Common myeloid progenitor, CD34-positive (primary cell): Measurements from ENCODE around the gene SCARF2.

ENCODE experiments used
- CTCF ChIA-PET: fragments of 350-600 bp; sonication (Branson Sonifier 250); formaldehyde crosslinking; loops from one replicate; lab custom pipeline; 2021; ENCODE audit warnings: antibody characterized with exemption; lab: Charles Lee
- POLR2A ChIA-PET: fragments of 350-600 bp; sonication (Branson Sonifier 250); formaldehyde crosslinking; loops from one replicate; lab custom pipeline; 2021; ENCODE audit warnings: antibody characterized with exemption; lab: Charles Lee
- DNase-seq, 3 donors: peaks; one replicate each; pipeline versions ENCODE4 v3.0.0 to v3.0.0-alpha.2; 2013
- H3K27ac ChIP-seq, 2 experiments: 1 replicate in 1 of 2; 2 replicates in 1 of 2; pipeline ENCODE4 v1.7.0; 2013; ENCODE audit warnings: inconsistent platforms in 2 of 2, low read length in 2 of 2, mild to moderate bottlenecking in 2 of 2, low read depth in 1 of 2, moderate library complexity in 1 of 2; ENCODE audit not compliant: severe bottlenecking in 2 of 2, insufficient read depth in 1 of 2, poor library complexity in 1 of 2
- H3K27me3 ChIP-seq, 5 experiments: replicated peaks in 2 of 5; 1 replicate in 3 of 5; 2 replicates in 2 of 5; pipeline versions ENCODE4 v1.6.1 to v1.7.0; 2013; ENCODE audit warnings: low read length in 4 of 5, mild to moderate bottlenecking in 2 of 5, moderate library complexity in 2 of 5, inconsistent platforms in 1 of 5; ENCODE audit not compliant: insufficient read depth in 5 of 5, control insufficient read depth in 4 of 5
- H3K36me3 ChIP-seq, 4 experiments: 1 replicate in 2 of 4; 2 replicates in 2 of 4; pipeline versions ENCODE4 v1.6.1 to v1.7.0; 2013; ENCODE audit warnings: low read length in 3 of 4, control low read depth in 1 of 4, mild to moderate bottlenecking in 1 of 4; ENCODE audit not compliant: control insufficient read depth in 4 of 4, insufficient read depth in 4 of 4
- H3K4me1 ChIP-seq, 4 experiments: 1 replicate in 3 of 4; 2 replicates in 1 of 4; pipeline versions ENCODE4 v1.6.1 to v1.7.1; 2013; ENCODE audit warnings: low read length in 3 of 4, mild to moderate bottlenecking in 3 of 4, control low read depth in 1 of 4, inconsistent platforms in 1 of 4, moderate library complexity in 1 of 4; ENCODE audit not compliant: control insufficient read depth in 4 of 4, insufficient read depth in 4 of 4; ENCODE audit errors: control extremely low read depth in 1 of 4
- H3K4me3 ChIP-seq, 7 experiments: 1 replicate in 4 of 7; 2 replicates in 3 of 7; pipeline versions ENCODE4 v1.5.1 to v1.7.0; 2013; ENCODE audit warnings: mild to moderate bottlenecking in 7 of 7, low read length in 6 of 7, moderate library complexity in 6 of 7, inconsistent platforms in 2 of 7, low read depth in 2 of 7, control low read depth in 1 of 7; ENCODE audit not compliant: insufficient read depth in 4 of 7, control insufficient read depth in 1 of 7; ENCODE audit errors: extremely low read depth in 1 of 7
- H3K9me3 ChIP-seq, 5 experiments: 1 replicate in 4 of 5; 2 replicates in 1 of 5; pipeline versions ENCODE4 v1.6.1 to v1.7.1; 2013; ENCODE audit warnings: low read length in 4 of 5, mild to moderate bottlenecking in 2 of 5, inconsistent platforms in 1 of 5, low read depth in 1 of 5, moderate library complexity in 1 of 5; ENCODE audit not compliant: control insufficient read depth in 4 of 5, insufficient read depth in 2 of 5; ENCODE audit errors: control extremely low read depth in 1 of 5
- WGBS: methylation state at CpG from one replicate; pipeline ENCODE4 v1.1.5; 2013; ENCODE audit not compliant: insufficient coverage; 5-methylcytosine and 5-hydroxymethylcytosine counted together

The SCARF2 gene

DNA sequence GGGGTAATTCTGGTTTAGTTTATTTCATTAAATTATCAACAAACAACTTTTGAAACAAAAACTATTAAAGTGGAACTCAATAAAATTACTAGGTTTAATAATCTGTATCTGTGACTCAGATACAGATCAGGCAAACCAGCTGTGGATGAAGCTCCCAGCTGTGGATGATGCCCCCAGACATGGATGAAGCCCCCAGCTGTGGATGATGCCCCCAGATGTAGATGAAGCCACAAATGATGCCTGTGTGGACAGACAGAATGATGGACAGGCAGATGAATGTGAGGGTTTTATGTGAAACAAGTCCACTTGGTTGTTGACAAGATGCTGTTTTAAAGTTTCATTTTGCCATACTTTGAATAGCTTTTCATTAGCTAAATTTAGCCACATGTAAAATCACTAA lies 49.4 kb downstream of the SCARF2 start:
- ChIA-PET POLR2A (no interaction called here), CTCF (no interaction called here)
- Histone ChIP-seq H3K9me3 (peaks cover 0 to 4% (median 0%) of the 10 kb centered on the region in 5 experiments), H3K27me3 (peaks cover 0 to 2% (median 0%) of the 10 kb centered on the region in 5 experiments), H3K4me3 (no peak overlapping the region), H3K36me3 (no peaks in the 10 kb centered on the region), H3K27ac (no peak overlapping the region), H3K4me1 (peaks cover 0 to 3% (median 2%) of the 10 kb centered on the region in 4 experiments)
- DNase-seq = no peak

DNA sequence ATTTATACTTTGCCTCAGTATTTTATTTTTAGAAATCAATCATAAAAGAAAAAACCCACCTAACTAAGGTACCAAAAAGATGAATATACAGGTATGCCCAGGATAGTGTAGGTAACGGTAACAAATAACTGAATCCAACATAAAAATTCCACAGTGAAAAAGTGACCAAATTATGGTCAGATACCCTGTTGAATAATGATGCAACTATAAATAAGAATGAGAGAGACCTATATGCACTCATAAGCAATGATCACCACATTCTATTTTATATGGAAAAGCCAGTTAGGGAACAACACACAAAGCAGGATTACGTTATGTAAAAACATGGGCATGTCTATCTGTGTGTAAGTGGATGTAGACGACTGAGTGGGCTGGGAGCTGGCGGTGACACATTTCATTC lies 50.7 kb downstream of the SCARF2 start:
- H3K36me3 ChIP-seq = no peaks in the 10 kb centered on the region
- DNase-seq = no peak
- no CpG with 5 or more reads among the region's 4 CpGs for WGBS
- H3K27ac ChIP-seq = no peak overlapping the region
- no peaks in the 10 kb centered on the region for H3K4me1 ChIP-seq
- ChIA-PET POLR2A (no interaction called here), CTCF (no interaction called here)
- peaks cover 0 to 4% (median 0%) of the 10 kb centered on the region in 5 experiments for H3K9me3 ChIP-seq
- H3K27me3 ChIP-seq = peaks cover 0 to 2% (median 0%) of the 10 kb centered on the region in 5 experiments
- H3K4me3 ChIP-seq = no peak overlapping the region

DNA sequence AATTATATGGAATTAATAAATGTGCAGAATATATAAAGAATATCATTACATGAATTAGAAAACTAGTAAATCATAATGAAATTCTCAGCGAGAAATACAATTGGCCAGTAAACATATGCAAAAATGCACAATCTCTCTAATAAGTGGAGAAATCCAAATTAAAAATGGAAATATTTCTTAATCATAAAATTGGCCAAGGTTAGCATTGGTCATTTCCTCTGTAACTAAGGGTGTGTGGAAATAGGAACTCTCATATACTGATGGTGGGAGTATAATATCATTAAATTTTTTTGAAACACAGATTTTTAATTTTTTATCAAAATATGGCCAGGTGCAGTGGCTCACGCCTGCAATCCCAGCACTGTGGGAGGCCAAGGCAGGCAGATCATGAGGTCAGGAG lies 51.3 kb downstream of the SCARF2 start:
- 100% methylated on average over 1 of the region's 2 CpGs for WGBS
- Histone ChIP-seq H3K36me3 (no peaks in the 10 kb centered on the region), H3K27ac (no peak overlapping the region), H3K27me3 (peaks cover 0 to 2% (median 0%) of the 10 kb centered on the region in 5 experiments), H3K4me3 (no peak overlapping the region), H3K9me3 (peaks cover 0 to 4% (median 0%) of the 10 kb centered on the region in 5 experiments), H3K4me1 (no peaks in the 10 kb centered on the region)
- DNase-seq = no peak
- ChIA-PET POLR2A (no interaction called here), CTCF (no interaction called here)

DNA sequence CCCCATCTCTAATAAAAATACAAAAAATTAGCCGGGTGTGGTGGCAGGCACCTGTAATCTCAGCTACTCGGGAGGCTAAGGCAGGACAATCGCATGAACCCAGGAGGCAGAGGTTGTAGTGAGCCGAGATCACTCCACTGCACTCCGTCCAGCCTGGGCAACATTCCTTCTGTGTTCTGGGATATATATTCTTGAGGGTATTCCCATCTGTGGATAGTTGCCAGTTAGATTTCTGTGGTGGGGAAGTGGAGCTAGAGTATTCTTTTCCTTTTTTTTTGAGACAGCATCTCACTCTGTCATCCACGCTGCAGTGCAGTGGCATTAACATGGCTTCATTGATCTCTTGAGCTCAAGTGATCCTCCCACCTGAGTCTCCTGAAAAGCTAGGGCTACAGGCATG lies 52.8 kb downstream of the SCARF2 start:
- Histone ChIP-seq H3K27me3 (peaks cover 0 to 5% (median 0%) of the 10 kb centered on the region in 5 experiments), H3K36me3 (no peaks in the 10 kb centered on the region), H3K9me3 (peaks cover 0 to 4% (median 0%) of the 10 kb centered on the region in 5 experiments), H3K4me1 (no peaks in the 10 kb centered on the region), H3K27ac (no peak overlapping the region), H3K4me3 (no peak overlapping the region)
- WGBS = 92% methylated on average over 5 of the region's 6 CpGs
- DNase-seq = no peak
- CTCF ChIA-PET = no interaction called here
- POLR2A ChIA-PET = no interaction called here

DNA sequence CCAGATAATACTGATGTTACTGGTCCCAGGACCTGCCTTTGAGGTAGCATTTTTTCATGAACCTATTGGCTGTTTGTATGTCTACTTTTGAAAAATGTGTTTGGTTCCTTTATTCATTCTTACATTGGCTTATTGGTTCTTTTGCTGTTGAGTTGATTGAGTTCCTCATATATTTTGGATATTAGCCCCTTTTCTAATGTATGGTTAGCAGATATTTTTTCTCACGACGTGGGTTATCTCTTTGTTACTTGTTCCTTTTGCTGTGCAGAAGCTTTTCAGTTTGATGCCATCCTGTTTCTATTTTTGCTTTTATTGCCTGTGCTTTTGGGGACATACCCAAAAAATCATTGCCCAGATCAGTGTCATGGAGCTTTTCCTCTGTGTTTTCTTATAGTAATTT lies 53.5 kb downstream of the SCARF2 start:
- Histone ChIP-seq H3K4me3 (no peak overlapping the region), H3K4me1 (no peaks in the 10 kb centered on the region), H3K27ac (no peak overlapping the region), H3K9me3 (peaks cover 0 to 2% (median 0%) of the 10 kb centered on the region in 5 experiments), H3K27me3 (peaks cover 0 to 5% (median 0%) of the 10 kb centered on the region in 5 experiments), H3K36me3 (no peaks in the 10 kb centered on the region)
- ChIA-PET POLR2A (no interaction called here), CTCF (interaction anchor here (1.6 kb wide), 1 partner anchor 12 kb away, joined by 3 read pairs; no protein-coding TSS in a partner anchor)
- no peak for DNase-seq
- 75% methylated on average over 2 of the region's 2 CpGs for WGBS

DNA sequence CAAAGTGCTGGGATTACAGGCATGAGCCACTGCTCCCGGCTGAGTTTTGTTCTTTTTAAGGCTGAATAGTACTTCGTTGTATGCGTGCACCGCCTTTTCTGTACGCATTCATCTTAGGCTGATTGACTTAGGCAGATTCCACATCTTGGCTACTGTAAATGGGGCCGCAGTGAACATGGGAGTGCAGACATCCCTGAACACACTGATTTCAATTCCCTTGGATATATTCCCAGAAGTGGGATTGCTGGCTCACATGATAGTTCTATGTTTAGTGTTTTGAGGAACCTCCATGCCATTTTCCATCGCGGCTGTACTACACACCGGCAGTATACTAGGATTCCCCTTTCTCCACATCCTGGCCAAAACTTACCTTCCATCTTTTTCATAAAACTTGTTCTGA lies 54.1 kb downstream of the SCARF2 start:
- CTCF ChIA-PET = interaction anchor here (1.6 kb wide), 1 partner anchor 13 kb away, joined by 3 read pairs; no protein-coding TSS in a partner anchor
- Histone ChIP-seq H3K4me3 (no peak overlapping the region), H3K9me3 (no peaks in the 10 kb centered on the region), H3K4me1 (no peaks in the 10 kb centered on the region), H3K27me3 (peaks cover 0 to 5% (median 0%) of the 10 kb centered on the region in 5 experiments), H3K27ac (no peak overlapping the region), H3K36me3 (no peaks in the 10 kb centered on the region)
- no peak for DNase-seq
- WGBS = 97% methylated on average over 6 of the region's 9 CpGs
- POLR2A ChIA-PET = no interaction called here

DNA sequence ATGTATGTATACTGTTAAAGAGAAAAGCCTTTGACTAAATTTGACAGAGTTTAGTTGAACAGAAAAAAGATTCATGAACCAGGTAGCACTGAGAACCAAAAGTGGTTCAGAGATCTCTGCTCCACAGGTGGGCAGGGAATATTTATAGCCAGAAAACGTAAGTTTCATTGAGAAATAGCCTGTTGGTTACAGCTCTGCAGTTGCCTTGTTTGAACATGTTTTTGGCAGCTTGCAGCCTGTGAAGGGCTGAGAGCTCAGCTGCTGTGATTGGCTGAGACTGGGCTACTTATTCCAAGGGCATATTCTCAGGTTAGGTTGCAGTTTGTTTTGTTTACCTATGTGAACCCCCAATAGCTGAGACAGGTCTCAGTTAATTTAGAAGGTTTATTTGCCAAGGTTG lies 57.1 kb downstream of the SCARF2 start:
- Histone ChIP-seq H3K4me1 (peaks cover 0 to 4% (median 0%) of the 10 kb centered on the region in 4 experiments), H3K27ac (no peak overlapping the region), H3K9me3 (no peaks in the 10 kb centered on the region), H3K27me3 (peaks cover 0 to 5% (median 0%) of the 10 kb centered on the region in 5 experiments), H3K4me3 (no peak overlapping the region), H3K36me3 (no peaks in the 10 kb centered on the region)
- CTCF ChIA-PET = no interaction called here
- POLR2A ChIA-PET = no interaction called here
- no peak for DNase-seq
- 92% methylated on average over 1 of the region's 1 CpG for WGBS
